Epithelial cell of proximal tubule (primary cell): ENCODE results near the gene SLC25A24. TPM values are rescaled to one million over a fixed set of nuclear protein-coding genes. Genes with fewer than 3 reads are reported as not detected.
A peak's percentile ranks its signal among the peaks of the same experiment; 100 is the strongest.
"Not testable (repeated sequence)": the region's sequence is repeated elsewhere in the genome, so short reads cannot be mapped to it uniquely, and the experiment has no call there.

ENCODE experiments used
- DNase-seq: peaks from one replicate; pipeline ENCODE4 v3.0.0-alpha.2; 2011; ENCODE audit warnings: low read depth
- H3K4me3 ChIP-seq: 2 replicates; pipeline ENCODE4 v1.5.1; 2011; ENCODE audit warnings: low read depth, mild to moderate bottlenecking, low read length
- CTCF ChIP-seq: conservative IDR thresholded peaks from 2 replicates; pipeline ENCODE4 v1.5.1; 2012; ENCODE audit warnings: low read depth, mild to moderate bottlenecking, low read length
- total RNA-seq: library from RNA; depleted of rRNA; stranded (reverse); fragments of >200 nt; gene quantifications from 2 replicates; pipeline ENCODE4 v1.2.3, GENCODE V29; 2015

Gene SLC25A24
- 66.8 and 76.0 TPM in 2 replicates for total RNA-seq

GRCh38 chr1:108199781-108200686 is at the start of gene SLC25A24:
SLC25A24 (minus strand) TSS chr1:108200343; CDS start chr1:108200138, 205 bp downstream.
- TF ChIP-seq CTCF, result no peak
- H3K4me3 ChIP-seq, result peak within 1 kb of the TSS; percentile 97
- DNase-seq, result no peak

- DNase-seq, H3K4me3 ChIP-seq: not testable (repeated sequence)
Measured at GRCh38 chr1:108243976-108244375, 43.8 kb upstream of the SLC25A24 start, which contains the start of gene NBPF4. NBPF4 (minus strand) TSS chr1:108244076; CDS start chr1:108243761, 315 bp downstream.

GRCh38 chr1:108239426-108239825 is 39.3 kb upstream of the SLC25A24 start:
- H3K4me3 ChIP-seq, DNase-seq: not testable (repeated sequence)

- not testable (repeated sequence) for H3K4me3 ChIP-seq, DNase-seq
Measured at GRCh38 chr1:108235308-108235707, 35.2 kb upstream of the SLC25A24 start.

- not testable (repeated sequence) for H3K4me3 ChIP-seq, DNase-seq
Measured at GRCh38 chr1:108232183-108232582, 32.0 kb upstream of the SLC25A24 start.

GRCh38 chr1:108229976-108230375 is 29.8 kb upstream of the SLC25A24 start:
- DNase-seq, H3K4me3 ChIP-seq: not testable (repeated sequence)

GRCh38 chr1:108227772-108228171 is 27.6 kb upstream of the SLC25A24 start:
- not testable (repeated sequence) for H3K4me3 ChIP-seq, DNase-seq

- not testable (repeated sequence) for H3K4me3 ChIP-seq, DNase-seq
Measured at GRCh38 chr1:108226855-108227254, 26.7 kb upstream of the SLC25A24 start.

GRCh38 chr1:108223226-108223625 is 23.1 kb upstream of the SLC25A24 start:
- not testable (repeated sequence) for H3K4me3 ChIP-seq, DNase-seq

- not testable (repeated sequence) for DNase-seq, H3K4me3 ChIP-seq
Measured at GRCh38 chr1:108217515-108218174, 17.5 kb upstream of the SLC25A24 start.

- not testable (repeated sequence) for H3K4me3 ChIP-seq, DNase-seq
Measured at GRCh38 chr1:108217007-108217406, 16.9 kb upstream of the SLC25A24 start.

GRCh38 chr1:108216028-108216890 is 16.1 kb upstream of the SLC25A24 start:
- not testable (repeated sequence) for DNase-seq, H3K4me3 ChIP-seq
